Measurements from ENCODE around the gene ZBTB20.

Gene ZBTB20

GRCh38 chr3:115087512-115087911 is 59.6 kb downstream of the ZBTB20 start:
- DNase-seq, result no peak

GRCh38 chr3:115086344-115086743 is 60.7 kb downstream of the ZBTB20 start:
- no peak for DNase-seq

DNA sequence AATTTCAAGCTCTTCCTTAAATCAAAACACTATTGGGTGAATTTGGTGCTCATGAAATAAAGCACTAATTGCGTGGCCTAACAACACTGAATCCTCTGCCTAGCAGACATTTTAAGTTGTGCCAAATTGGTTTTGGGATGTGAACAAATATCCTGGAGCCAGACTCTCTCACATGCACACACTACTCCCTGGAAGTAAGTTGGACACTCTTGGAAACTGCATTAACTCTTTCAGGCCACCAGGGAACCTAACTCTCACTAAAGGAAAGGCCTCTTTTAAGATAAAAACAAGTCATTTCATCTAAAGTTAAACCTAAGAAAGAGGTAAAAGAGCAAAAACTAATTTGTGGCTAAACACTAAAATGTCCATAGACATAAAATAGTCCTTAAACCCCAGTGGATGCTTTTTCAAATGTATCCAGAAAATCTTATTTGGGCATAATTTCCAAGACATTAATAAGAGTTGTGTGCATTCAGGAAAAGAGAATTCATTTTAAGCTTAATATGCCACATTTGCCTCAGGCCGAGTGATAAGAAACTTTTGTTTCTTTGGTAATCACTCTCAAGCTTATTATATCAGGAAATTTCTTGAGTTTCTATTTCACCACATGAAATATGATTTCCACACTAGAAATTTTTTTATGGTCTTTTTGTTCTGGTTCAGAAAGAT is 61.8 kb downstream of the ZBTB20 start:
- DNase-seq, result no peak

DNA sequence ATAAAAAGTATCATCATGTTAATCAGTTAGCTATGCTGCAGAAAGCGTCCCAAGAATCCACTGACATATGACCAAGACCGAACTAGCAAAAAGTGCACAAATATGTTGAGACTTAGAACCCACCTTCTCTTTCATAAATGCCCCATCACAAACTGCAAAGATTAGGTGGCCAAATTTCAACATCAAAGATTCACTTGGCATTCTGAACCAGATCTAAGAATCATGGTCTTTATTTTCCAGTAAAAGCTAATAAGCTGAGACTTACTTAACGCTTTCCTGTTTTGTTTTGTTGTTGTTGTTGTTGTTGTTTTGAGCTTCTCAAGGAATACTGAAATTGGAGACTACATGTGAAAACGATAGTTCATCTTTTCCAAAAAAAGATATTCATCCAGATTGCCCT is 62.4 kb downstream of the ZBTB20 start:
- DNase-seq, result no peak

DNA sequence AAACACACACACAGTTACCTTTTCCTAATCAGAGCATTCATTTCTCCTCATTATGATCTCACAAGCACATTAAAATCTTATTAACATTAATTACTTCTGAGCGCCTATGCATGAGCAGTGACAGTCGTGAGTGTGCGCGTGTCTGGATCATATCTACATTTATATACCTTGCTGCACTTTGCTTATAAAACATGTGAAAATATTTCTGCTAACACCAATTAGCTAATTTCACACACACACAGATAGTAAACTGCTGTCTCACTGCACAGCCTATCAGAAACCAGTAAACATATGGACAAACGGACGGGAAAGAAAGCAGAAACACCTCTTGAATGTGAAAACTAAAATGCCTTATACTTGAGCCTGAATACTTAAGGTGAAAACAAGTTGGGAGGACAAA is 64.8 kb downstream of the ZBTB20 start:
- DNase-seq, result no peak

GRCh38 chr3:115081444-115081843 is 65.6 kb downstream of the ZBTB20 start:
- DNase-seq, result no peak

GRCh38 chr3:115077501-115078250 is 69.4 kb downstream of the ZBTB20 start:
- no peak for DNase-seq

DNA sequence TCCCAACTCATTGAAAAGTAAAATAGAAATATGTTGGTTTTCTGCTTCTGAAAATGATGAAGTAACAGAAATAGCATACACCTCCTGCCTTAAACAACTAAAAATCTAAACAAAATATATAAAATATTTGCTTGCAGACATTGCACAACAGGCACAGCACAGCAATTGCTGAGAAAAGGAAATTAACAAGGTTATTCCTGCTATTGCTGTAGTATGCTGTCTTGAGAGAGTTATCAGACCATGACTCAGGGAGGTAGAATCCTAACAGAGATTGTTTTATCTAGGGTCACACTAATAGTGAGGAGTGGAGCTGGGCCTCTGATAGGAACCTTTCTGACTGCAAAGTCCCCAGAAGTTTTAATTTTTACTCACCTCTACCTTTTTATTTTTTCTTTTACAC is 72.6 kb downstream of the ZBTB20 start:
- no peak for DNase-seq

GRCh38 chr3:115072265-115073021 is 74.6 kb downstream of the ZBTB20 start:
- DNase-seq, result no peak

GRCh38 chr3:115071601-115072000 is 75.5 kb downstream of the ZBTB20 start:
- no peak for DNase-seq

DNA sequence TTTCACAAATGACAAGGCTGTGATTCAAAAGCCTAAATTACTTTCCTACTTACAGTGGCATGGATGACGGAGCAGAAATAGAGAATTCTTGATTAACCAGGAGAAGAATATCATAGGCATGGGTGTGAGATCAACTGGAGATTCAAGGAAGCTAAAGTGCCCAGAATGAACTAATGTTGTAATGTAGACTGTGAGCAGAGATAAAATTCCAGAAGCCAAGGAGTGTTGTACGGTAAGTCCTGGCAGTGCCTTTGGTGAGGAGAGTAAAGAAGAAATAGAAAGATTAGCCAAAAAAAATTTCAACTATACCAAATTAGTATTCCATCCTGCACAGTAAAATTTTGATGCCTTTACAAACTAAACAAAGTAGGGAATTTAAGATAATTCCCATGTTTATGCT is 75.9 kb downstream of the ZBTB20 start:
- no peak for DNase-seq

DNA sequence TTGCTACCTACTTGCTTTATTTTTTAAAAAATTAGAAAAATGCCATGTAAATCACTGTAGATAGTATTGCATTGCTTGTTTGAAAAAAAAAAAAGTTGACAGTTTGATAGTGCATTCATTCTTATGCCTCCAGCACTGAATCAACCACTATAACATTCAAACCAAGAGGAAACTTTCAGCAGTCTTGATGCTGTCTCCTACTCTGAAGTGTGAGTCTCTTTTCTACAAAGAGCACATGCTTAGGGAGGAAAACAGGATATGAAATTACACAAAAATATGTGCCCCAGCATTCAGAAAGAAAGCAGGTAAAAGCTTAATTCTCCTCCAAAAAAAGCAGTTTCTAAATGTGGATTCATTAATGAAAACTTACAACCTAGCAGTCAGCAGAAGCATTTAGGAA is 78.3 kb downstream of the ZBTB20 start:
- no peak for DNase-seq

DNA sequence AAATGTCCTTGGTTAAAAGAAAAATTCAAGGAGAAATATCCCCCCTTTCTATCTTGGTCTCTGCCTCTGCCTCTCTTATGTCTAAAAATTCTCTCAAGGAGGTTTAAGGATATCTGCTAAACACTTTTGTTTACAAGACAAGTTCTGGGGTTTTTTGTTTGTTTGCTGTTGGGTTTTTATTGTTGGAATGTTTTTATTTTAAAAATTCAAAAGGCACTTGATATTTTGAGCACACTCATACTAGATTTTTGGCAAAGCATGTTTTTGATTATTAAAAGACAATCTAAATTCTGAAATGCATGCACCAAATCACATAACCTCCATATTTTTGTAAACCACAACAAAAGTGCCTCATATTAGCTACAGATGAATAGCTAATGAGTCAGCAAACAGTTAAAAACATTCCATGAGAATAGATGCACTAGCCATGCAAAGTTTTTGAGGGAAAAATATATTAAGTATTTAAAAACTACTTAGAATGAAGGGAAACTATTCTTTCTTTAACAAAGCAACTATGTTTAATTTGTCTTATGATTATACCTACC is 84.6 kb downstream of the ZBTB20 start:
- DNase-seq, result no peak

- no peak for DNase-seq
These were observed 85.1 kb downstream of the ZBTB20 start for GRCh38 chr3:115062009-115062408.

- DNase-seq, result no peak
These were observed 94.2 kb downstream of the ZBTB20 start for GRCh38 chr3:115052906-115053305.

- DNase-seq, result no peak
These were observed 104.7 kb downstream of the ZBTB20 start for GRCh38 chr3:115042351-115042750.

DNA sequence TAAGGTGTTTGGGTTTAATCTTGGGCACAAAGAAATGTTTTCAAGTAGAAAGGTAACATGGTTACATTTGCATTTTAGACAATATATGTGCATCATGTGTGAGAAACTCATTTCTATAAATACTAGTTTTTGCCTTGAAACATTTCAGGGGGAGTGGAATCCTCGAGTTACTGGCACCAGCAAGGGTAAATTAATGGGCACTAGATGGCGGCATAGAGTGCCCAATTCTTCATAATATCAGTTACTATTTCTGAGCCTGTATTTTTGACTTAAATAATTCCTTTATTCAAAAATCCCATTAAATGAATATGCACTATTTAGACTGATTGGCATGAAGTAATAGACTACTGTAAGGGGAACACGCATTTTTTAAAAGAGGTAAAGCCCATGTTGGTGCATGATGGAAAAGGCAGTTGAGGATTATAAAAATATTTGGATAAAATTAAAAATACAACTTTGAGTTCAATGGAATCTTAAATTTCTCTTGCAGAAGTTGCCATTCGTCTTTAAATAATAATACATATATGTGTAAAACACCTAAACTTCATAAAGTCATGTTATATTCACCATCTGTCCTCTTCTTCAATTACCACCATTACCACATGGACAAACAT is 106.3 kb downstream of the ZBTB20 start:
- DNase-seq, result peak; percentile 3 to 22

DNA sequence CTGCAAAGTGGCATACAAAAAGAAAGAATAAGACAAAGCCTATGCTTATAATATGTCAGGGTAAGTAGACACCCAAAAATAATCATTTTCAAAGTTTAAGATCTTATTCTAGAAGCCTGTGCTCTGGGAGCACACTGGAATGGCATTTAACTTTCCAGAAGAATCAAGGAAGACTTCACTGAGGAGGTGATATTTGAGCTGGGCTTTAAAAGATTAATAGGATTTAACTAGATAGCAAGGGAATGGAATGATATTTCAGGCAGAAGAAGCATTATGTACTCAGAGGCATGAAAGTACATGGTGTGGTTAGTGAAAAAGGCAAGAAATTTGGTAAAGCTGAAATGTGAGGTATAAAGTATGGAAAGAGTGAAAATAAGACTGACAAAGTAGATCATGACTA is 106.8 kb downstream of the ZBTB20 start:
- no peak for DNase-seq

- no peak for DNase-seq
These were observed 108.3 kb downstream of the ZBTB20 start for GRCh38 chr3:115038817-115039216.

DNA sequence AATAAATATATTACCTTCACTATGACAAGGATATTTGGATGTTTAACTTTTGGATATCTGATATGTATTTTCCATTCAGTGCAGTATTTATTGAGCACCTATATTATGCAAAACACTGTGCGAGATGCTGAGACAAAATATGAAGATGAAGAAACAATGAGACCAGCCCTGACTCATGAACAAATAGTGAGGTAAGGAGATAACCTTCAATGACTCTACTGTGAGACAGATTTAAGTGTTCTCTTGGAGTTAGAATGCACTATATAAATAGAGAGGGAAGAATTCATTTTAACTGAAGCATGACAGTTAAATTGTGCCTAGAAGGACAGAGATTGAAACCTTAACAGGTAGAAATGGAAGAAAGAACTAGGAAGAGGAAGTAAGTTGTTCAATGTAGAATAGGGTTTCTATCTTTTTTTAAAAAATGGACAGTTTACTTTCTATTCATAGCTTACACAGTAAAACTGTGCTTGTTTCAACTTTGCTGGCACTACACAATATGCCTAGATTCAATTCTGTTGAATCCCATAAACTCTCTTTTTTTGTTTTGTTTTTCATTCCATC is 124.2 kb downstream of the ZBTB20 start:
- no peak for DNase-seq

GRCh38 chr3:115022199-115022598 is 124.9 kb downstream of the ZBTB20 start:
- DNase-seq, result no peak

DNA sequence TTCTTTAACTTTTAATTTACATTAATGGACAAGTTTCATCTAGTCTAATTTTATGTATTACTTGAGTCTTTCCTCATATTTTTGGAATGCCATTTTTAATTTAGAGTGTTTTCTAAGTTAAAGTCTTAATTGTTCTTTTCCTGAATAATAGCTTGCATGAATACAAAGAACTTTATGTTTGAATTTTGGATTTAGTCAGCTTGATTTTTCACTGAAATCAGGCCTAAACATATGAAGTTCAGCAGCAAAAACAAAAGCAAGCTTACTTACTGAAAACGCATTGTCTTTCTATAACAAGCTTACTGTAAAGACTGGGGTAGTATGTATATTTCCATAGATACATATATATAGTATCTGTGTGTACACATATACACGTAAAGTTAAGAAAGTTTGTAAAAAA is 126.0 kb downstream of the ZBTB20 start:
- DNase-seq, result no peak

GRCh38 chr3:115019900-115020299 is 127.2 kb downstream of the ZBTB20 start:
- no peak for DNase-seq
